Neural cell (in vitro differentiated cells): ENCODE results near the gene C16orf89.

ENCODE experiments used
- EP300 ChIP-seq: fragments of 450-650 bp; conservative IDR thresholded peaks from 2 replicates; pipeline ENCODE4 v1.6.1; 2014; ENCODE audit warnings: antibody characterized with exemption, mild to moderate bottlenecking, moderate library complexity; ENCODE audit not compliant: poor library complexity, severe bottlenecking
- EZH2 ChIP-seq: fragments of 200-600, 300-800 bp; shearing (Covaris generic), sonication (generic); IDR thresholded peaks from 2 replicates; pipeline ENCODE4 v1.6.1; 2014; ENCODE audit warnings: antibody characterized with exemption, low read length, borderline replicate concordance, mild to moderate bottlenecking; ENCODE audit not compliant: insufficient read depth, poor library complexity, severe bottlenecking
- POLR2AphosphoS5 ChIP-seq: IDR thresholded peaks from 2 replicates; pipeline ENCODE4 v1.6.1; 2012

- TF ChIP-seq EZH2 (no peak), POLR2AphosphoS5 (no peak), EP300 (no peak)
Observed at GRCh38 chr16:5034167-5034523, 31.6 kb downstream of the C16orf89 start.
